Spleen (tissue), 7 donors: ENCODE results near the gene P4HB.

Experiments
- CTCF ChIP-seq, 11 experiments: fragments of 200-600 bp in 7 of 11; fragments of 450-650 bp in 4 of 11; sonication (generic) in 4 of 11; IDR thresholded peaks in 8 of 11; conservative IDR thresholded peaks in 3 of 11; 1 replicate in 7 of 11; 2 replicates in 4 of 11; pipeline versions ENCODE4 v1.4.0 to v1.8.0; 2016 to 2021; ENCODE audit warnings: antibody characterized with exemption in 11 of 11, inconsistent platforms in 4 of 11, mild to moderate bottlenecking in 1 of 11
- POLR2A ChIP-seq, 3 donors: fragments of 450-650 bp; IDR thresholded peaks; one replicate each; pipeline ENCODE4 v1.5.1; 2017; ENCODE audit warnings: antibody characterized with exemption in 3 of 3, mild to moderate bottlenecking in 1 of 3
- donor health status: DM: no; HTN: no; CAD: no; lungs with moderate emphysema.
- donor health status: DM: no; HTN: no; CAD: no.
- donor health status: DM: no; HTN: no; CAD: no.

DNA sequence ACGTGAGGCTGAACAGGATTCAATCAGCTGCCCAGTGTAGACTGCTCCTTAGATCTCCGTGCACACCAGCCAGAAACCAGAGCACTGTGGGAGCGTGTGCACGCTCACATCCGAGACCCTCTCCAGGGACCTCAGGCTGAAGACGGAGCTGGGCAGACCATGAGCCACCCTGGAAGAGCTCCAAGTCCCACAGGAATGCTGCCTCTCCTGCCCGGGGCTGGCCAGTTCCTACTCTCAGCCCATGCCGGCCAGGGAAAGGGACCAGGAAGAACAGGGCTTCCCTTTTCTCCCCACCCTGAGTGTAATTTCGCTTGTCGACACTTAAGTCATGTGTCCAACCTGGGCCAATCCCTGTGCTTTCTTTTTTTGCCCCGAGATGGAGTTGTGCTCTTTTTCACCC lies 24.2 kb upstream of the P4HB start:
- TF ChIP-seq CTCF (IDR thresholded peaks at IDR 0.05 in 8 of 11, conservative IDR thresholded peaks at IDR 0.05 in 3 of 11) (no peak), POLR2A (IDR thresholded peaks at IDR 0.05) (no peak)
